HG03469 (cell line): ENCODE results near the gene CALR3.
"Not testable (repeated sequence)": the region's sequence is repeated elsewhere in the genome, so short reads cannot be mapped to it uniquely, and the experiment has no call there.

Experiments
- ATAC-seq: cut with Tn5 transposase; IDR thresholded peaks from one replicate; pipeline ENCODE4 v1.9.1; 2021; ENCODE audit warnings: mild to moderate bottlenecking, moderate library complexity, moderate number of reproducible peaks; ENCODE audit not compliant: unreplicated experiment

The CALR3 gene

GRCh38 chr19:16504271-16504670, 8.3 kb upstream of the CALR3 start:
- no peak for ATAC-seq

GRCh38 chr19:16497837-16498236, 1.9 kb upstream of the CALR3 start:
- ATAC-seq, result no peak

- ATAC-seq, result no peak
Measured at GRCh38 chr19:16497042-16497441, 1.1 kb upstream of the CALR3 start.

- ATAC-seq, result no peak
Measured at GRCh38 chr19:16496613-16496983, 631 bp upstream of the CALR3 start.

- not testable (repeated sequence) for ATAC-seq
Measured at GRCh38 chr19:16486476-16486875, 9.5 kb downstream of the CALR3 start.

- ATAC-seq, result no peak
Measured at GRCh38 chr19:16482745-16483144, 13.2 kb downstream of the CALR3 start.

- ATAC-seq, result no peak
Measured at GRCh38 chr19:16477311-16477710, 18.7 kb downstream of the CALR3 start.

- no peak for ATAC-seq
Measured at GRCh38 chr19:16476401-16476800, 19.6 kb downstream of the CALR3 start.

GRCh38 chr19:16473875-16474392, 22.0 kb downstream of the CALR3 start:
- ATAC-seq, result no peak

- ATAC-seq, result no peak
Measured at GRCh38 chr19:16472992-16473391, 23.0 kb downstream of the CALR3 start.

GRCh38 chr19:16472559-16472899, 23.4 kb downstream of the CALR3 start:
- ATAC-seq, result not testable (repeated sequence)

- ATAC-seq, result peak; percentile 29
Measured at GRCh38 chr19:16470911-16471811, 24.8 kb downstream of the CALR3 start.

GRCh38 chr19:16470541-16470910, 25.4 kb downstream of the CALR3 start:
- no peak for ATAC-seq

- ATAC-seq, result no peak
Measured at GRCh38 chr19:16467581-16467980, 28.4 kb downstream of the CALR3 start.

GRCh38 chr19:16466802-16467427, 29.1 kb downstream of the CALR3 start:
- not testable (repeated sequence) for ATAC-seq

GRCh38 chr19:16465239-16465638, 30.7 kb downstream of the CALR3 start:
- no peak for ATAC-seq

GRCh38 chr19:16463991-16464575, 31.9 kb downstream of the CALR3 start:
- ATAC-seq, result no peak

GRCh38 chr19:16463341-16463990, 32.5 kb downstream of the CALR3 start:
- ATAC-seq, result no peak

GRCh38 chr19:16462757-16463250, 33.2 kb downstream of the CALR3 start:
- ATAC-seq, result no peak

- no peak for ATAC-seq
Measured at GRCh38 chr19:16461630-16462051, 34.3 kb downstream of the CALR3 start.

GRCh38 chr19:16460454-16460853, 35.5 kb downstream of the CALR3 start:
- ATAC-seq, result no peak
